Upper lobe of right lung (tissue), 1 donor: ENCODE measurements around the gene ABCD2. TPM values are rescaled to one million over a fixed set of nuclear protein-coding genes. Genes with fewer than 3 reads are reported as not detected.
"Not testable (repeated sequence)": the region's sequence is repeated elsewhere in the genome, so short reads cannot be mapped to it uniquely, and the experiment has no call there.

ENCODE experiments used
- ATAC-seq: fragments of 200-7000 bp; cut with Tn5 transposase; one replicate; pipeline ENCODE4 v1.9.1; 2020; ENCODE audit warnings: mild to moderate bottlenecking, moderate library complexity
- DNase-seq: peaks from one replicate; pipeline ENCODE4 v3.0.0-alpha.2; 2020
- H3K27ac ChIP-seq: fragments of 200-600 bp; one replicate; pipeline ENCODE4 v1.8.0; 2022
- H3K27me3 ChIP-seq: fragments of 200-600 bp; one replicate; pipeline ENCODE4 v1.8.0; 2022; ENCODE audit warnings: mild to moderate bottlenecking
- H3K36me3 ChIP-seq: fragments of 200-600 bp; one replicate; pipeline ENCODE4 v1.8.0; 2022
- H3K4me1 ChIP-seq: fragments of 200-600 bp; one replicate; pipeline ENCODE4 v1.8.0; 2022
- H3K4me3 ChIP-seq: fragments of 200-600 bp; one replicate; pipeline ENCODE4 v1.8.0; 2022; ENCODE audit warnings: mild to moderate bottlenecking
- H3K9me3 ChIP-seq: fragments of 200-600 bp; one replicate; pipeline ENCODE4 v1.8.0; 2022
- intact Hi-C: fragments of 100-400 bp; cut with DNase I; formaldehyde crosslinking; loops from one replicate; pipeline ENCODE4 v1.11.0; 2022
- total RNA-seq: library from RNA; stranded (reverse); fragmentation: NEBNext Ultra II Directional; extraction: Animal tissue kit (Norgen Biotek cat#: 25700); gene quantifications from one replicate; pipeline ENCODE4 v1.2.1, GENCODE V29; 2021
- TF ChIP-seq, protein P1 (sequence below): fragments of 200-600 bp; IDR thresholded peaks from one replicate; pipeline ENCODE4 v1.8.0; 2022; ENCODE audit warnings: antibody characterized with exemption
- donor health status: DM: no; HTN: yes; CAD: no; lungs with severe emphysema.

Gene ABCD2
- total RNA-seq, 1 donor from 2014 or later, result 0.46 TPM

DNA sequence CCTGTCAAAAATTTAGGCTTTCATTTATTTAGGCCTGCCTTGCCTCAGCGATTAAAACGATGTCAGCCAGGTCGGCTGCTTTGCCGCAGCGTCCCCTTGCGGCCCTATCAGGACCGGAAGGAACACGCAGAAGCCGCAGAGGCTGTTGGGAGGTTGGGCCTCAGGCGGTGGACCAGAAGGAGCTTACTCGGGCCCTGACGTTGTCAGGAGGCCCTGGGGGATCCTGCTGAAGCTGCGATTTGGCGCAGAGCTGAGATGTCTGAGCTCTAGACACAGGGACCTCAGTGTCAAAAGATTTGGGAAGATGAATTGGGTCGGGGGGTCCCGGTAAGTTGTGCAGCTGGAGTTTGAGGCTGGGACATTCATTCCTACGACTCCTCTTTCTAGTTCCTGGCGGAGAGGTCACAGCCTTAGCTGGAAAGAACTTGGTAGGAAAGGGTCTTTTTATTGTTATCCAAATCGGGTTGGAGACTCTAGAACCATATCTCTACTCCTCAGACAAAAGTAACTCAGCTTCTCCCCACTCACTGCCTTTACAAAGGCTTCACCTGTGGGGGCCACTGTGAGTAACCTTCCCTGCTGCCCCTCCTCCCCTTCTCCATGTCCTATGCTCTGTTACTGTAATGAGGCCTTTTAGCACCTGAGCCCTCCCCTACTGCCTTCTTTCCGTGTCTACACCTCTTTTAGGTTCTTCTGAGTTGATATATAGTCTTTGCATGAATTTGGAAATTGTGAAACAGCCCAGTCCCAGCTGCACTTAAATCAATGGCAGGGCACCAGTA lies 6.6 kb upstream of the ABCD2 start:
- no peak for DNase-seq
- Histone ChIP-seq H3K9me3 (no peaks in the 10 kb centered on the region), H3K27me3 (no peaks in the 10 kb centered on the region), H3K27ac (no peak overlapping the region), H3K36me3 (no peaks in the 10 kb centered on the region), H3K4me3 (no peak overlapping the region), H3K4me1 (no peaks in the 10 kb centered on the region)
- TF ChIP-seq, protein P1, sequence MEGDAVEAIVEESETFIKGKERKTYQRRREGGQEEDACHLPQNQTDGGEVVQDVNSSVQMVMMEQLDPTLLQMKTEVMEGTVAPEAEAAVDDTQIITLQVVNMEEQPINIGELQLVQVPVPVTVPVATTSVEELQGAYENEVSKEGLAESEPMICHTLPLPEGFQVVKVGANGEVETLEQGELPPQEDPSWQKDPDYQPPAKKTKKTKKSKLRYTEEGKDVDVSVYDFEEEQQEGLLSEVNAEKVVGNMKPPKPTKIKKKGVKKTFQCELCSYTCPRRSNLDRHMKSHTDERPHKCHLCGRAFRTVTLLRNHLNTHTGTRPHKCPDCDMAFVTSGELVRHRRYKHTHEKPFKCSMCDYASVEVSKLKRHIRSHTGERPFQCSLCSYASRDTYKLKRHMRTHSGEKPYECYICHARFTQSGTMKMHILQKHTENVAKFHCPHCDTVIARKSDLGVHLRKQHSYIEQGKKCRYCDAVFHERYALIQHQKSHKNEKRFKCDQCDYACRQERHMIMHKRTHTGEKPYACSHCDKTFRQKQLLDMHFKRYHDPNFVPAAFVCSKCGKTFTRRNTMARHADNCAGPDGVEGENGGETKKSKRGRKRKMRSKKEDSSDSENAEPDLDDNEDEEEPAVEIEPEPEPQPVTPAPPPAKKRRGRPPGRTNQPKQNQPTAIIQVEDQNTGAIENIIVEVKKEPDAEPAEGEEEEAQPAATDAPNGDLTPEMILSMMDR, result no peak
- intact Hi-C loops, result no loop called here
- ATAC-seq, result no peak

DNA sequence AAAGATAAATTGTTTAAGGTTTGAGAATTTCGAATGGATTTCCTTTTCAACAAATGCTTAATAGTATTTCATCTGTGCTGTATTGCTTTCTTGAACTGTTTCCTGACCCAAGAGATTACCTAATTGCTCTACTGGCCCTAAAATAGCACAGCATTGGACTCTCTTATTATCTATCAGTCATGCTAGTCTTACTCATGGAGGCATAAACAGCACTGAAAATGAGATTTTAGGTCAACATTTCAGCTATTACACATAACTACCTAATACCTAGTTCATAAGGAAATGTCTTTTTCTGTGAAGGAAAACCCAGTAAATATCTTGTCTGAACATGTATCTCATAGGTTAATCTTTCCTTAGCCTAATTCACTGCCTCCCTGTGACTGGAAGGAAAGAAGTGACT lies 4.3 kb upstream of the ABCD2 start:
- TF ChIP-seq, protein P1, result no peak
- Histone ChIP-seq H3K4me1 (no peaks in the 10 kb centered on the region), H3K4me3 (no peak overlapping the region), H3K9me3 (no peaks in the 10 kb centered on the region), H3K27me3 (no peaks in the 10 kb centered on the region), H3K27ac (no peak overlapping the region), H3K36me3 (no peaks in the 10 kb centered on the region)
- intact Hi-C loops, result no loop called here
- ATAC-seq (no peak), DNase-seq (no peak)

DNA sequence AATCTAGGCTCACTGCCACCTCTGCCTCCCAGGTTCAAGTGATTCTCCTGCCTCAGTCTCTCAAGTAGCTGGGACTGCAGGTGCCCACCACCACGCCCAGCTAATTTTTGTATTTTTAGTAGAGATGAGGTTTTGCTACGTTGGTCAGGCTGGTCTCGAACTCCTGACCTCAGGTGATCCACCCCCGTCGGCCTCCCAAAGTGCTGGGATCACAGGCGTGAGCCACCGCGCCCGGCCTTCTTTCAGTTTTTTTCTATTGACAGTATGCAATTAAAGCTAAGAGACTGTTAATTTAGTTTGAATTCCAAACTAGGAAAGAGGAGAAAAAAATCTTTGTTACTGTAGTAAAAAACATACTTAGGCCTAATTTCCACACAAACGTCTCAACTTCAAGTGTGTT lies 3.6 kb upstream of the ABCD2 start:
- H3K27me3 ChIP-seq, H3K9me3 ChIP-seq, H3K4me3 ChIP-seq, ATAC-seq, H3K27ac ChIP-seq, intact Hi-C loops, H3K36me3 ChIP-seq, H3K4me1 ChIP-seq, DNase-seq: not testable (repeated sequence)

DNA sequence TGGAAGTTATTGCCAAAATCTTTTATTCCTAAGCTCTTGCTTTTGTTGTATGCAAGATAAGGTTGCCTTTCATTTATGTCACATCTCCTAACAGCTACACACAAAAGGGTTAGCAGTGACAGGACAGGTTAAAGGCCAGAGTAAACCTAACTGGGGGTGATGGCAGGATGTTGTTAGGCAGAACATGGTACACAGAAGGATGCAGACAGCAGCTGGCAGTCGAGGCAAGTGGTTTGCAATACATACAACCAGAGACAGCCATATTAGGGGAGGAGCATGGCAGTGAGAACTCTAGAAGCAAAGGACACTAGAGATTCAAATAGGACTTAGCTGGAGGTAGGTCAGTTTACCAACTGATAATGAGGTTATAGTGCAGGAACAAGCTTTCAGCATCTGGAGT lies 2.7 kb upstream of the ABCD2 start:
- no peak overlapping the region for H3K27ac ChIP-seq
- ATAC-seq (no peak), DNase-seq (no peak)
- no peaks in the 10 kb centered on the region for H3K36me3 ChIP-seq
- no peaks in the 10 kb centered on the region for H3K4me1 ChIP-seq
- H3K27me3 ChIP-seq, result no peaks in the 10 kb centered on the region
- TF ChIP-seq, protein P1, result no peak
- no peak overlapping the region for H3K4me3 ChIP-seq
- intact Hi-C loops, result no loop called here
- no peaks in the 10 kb centered on the region for H3K9me3 ChIP-seq

DNA sequence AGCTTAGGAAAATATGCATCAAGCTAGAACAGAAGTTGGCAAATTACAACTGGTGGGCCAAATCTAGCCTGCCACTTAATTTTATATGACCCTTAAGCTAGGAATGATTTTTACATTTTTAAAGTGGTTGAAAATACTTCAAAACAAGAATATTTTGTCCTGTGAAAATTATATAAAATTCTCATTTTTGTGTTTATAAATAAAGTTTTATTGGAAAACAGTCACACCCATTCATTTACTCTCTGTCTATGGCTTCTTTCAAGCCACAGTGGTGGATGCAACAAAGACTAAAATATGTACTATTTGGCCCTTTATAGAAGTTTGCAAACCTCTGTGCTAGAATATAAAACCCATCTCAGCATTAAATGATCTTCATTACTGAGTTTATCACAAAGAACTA lies 2.1 kb upstream of the ABCD2 start:
- ATAC-seq (no peak), DNase-seq (no peak)
- intact Hi-C loops, result no loop called here
- Histone ChIP-seq H3K36me3 (no peaks in the 10 kb centered on the region), H3K9me3 (no peaks in the 10 kb centered on the region), H3K4me3 (no peak overlapping the region), H3K27me3 (no peaks in the 10 kb centered on the region), H3K4me1 (no peaks in the 10 kb centered on the region), H3K27ac (no peak overlapping the region)
- TF ChIP-seq, protein P1, result no peak

DNA sequence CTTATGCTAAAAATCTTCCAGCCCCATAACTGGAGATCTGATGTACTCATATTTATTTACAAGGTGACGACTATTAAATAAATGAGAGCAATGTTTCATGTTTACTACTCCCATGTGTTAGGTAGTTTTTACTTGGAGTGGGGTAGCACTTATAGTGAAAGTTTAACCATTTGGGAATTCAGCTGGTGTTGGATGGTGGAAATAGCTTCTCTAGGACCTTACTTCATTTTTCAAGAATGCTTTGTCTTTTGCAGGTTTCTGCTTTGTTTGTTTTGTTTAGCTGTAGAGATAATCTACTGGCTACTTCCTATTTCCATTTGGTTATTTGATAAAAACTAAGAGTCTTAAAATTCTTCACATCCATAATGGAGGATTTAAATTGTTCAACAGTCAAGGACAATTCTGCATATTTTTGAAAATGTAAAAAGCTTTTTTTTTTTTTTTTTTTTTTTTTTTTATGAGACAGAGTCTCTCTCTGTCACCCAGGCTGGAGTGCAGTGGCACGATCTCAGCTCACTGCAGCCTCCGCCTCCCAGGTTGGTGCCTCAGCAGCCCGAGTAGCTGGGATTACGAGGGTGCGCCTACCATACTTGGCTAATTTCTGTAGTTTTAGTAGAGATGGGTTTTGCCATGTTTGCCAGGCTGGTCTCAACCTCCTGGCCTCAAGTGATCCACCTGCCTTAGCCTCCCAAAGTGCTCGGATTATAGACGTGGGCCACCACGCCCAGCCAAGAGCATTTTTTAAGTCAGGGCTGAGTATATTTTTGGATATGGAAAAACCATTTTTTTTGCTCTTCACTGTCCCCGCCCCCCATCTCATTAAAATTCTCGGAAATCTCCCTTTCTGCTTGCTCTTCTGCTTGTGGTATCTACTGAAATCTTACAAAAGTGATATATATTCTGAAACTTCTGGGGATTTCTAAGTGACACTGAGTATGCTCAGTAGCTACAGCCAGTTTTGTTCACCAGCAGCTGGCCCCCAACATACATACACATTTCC lies 1.4 kb upstream of the ABCD2 start:
- peak overlapping the region; percentile 62 for H3K4me3 ChIP-seq

More for the DNA sequence above, 1.4 kb upstream of the ABCD2 start:
- intact Hi-C loops, result no loop called here
- ATAC-seq (no peak), DNase-seq (no peak)
- Histone ChIP-seq H3K27me3 (no peaks in the 10 kb centered on the region), H3K4me1 (no peaks in the 10 kb centered on the region), H3K36me3 (no peaks in the 10 kb centered on the region), H3K27ac (peak overlapping the region; percentile 69), H3K9me3 (no peaks in the 10 kb centered on the region)
- TF ChIP-seq, protein P1, result no peak
